Thyroid gland (tissue), 4 donors: ENCODE data around the gene TP73.

Experiments
- CTCF ChIP-seq, 6 experiments: fragments of 200-600 bp in 3 of 6; fragments of 450-650 bp in 3 of 6; sonication (generic) in 3 of 6; IDR thresholded peaks; one replicate each; pipeline ENCODE4 v1.5.1; 2016 to 2019; ENCODE audit warnings: antibody characterized with exemption in 6 of 6, mild to moderate bottlenecking in 2 of 6, inconsistent platforms in 1 of 6, moderate library complexity in 1 of 6
- POLR2A ChIP-seq, 2 donors: fragments of 450-650 bp; IDR thresholded peaks; one replicate each; pipeline ENCODE4 v1.6.1; 2017; ENCODE audit warnings: antibody characterized with exemption in 2 of 2, mild to moderate bottlenecking in 2 of 2, moderate library complexity in 1 of 2

GRCh38 chr1:3770047-3770765 lies 117.9 kb downstream of the TP73 start:
- TF ChIP-seq CTCF (IDR thresholded peaks at IDR 0.05) (no peak), POLR2A (IDR thresholded peaks at IDR 0.05) (no peak)
